SU-DHL-6 (cell line): ENCODE results near the gene SLC16A8.

Source experiments
- EZH2phosphoT487 ChIP-seq: fragments of 200-600 bp; sonication (generic), shearing (Covaris generic); conservative IDR thresholded peaks from 2 replicates; pipeline ENCODE4 v1.6.1; 2018; ENCODE audit warnings: mild to moderate bottlenecking, antibody characterized with exemption, low read length, moderate library complexity, mixed read lengths
- TF ChIP-seq, protein P1 (sequence below): fragments of 200-600 bp; sonication (generic); IDR thresholded peaks from one replicate; pipeline ENCODE4 v1.5.1; 2017; ENCODE audit warnings: antibody characterized with exemption, mild to moderate bottlenecking, low read length, moderate library complexity; ENCODE audit not compliant: insufficient read depth, poor library complexity, severe bottlenecking

DNA sequence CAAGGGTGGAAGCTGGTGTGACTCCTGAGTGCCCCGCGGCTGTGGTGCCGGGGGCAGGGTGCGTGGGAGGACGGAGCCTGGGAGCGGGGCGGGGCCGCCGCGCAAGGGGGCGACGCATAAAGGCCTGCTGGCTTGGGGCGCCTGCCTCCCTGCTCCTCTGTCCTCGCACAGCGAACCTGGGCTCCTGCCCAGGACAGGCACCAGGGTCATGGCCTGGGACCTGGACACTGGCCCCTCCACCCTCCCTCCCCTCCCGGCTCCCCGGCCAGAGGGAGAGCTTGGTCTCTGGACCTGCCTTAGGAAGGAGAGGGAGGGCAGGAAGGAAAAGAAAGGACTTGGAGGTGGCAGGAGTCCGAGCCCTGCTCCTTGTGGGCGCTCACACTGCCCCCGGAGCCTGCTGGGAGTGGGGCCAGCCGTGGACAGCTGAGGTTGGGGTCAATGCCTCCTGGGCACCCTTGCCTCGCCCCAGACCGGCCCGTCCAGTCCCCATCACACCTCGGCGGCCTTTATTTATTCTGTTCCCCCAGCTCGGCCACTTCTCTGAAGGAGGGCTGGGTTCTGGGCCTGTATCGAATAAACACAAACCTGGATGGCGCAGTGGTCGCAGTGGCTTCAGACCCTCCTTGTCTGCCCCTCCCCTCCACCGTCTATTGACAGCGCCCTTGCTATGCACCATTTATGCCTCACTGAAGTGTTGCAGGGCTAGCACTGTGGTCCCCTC is 8.7 kb downstream of the SLC16A8 start:
- TF ChIP-seq, protein P1, sequence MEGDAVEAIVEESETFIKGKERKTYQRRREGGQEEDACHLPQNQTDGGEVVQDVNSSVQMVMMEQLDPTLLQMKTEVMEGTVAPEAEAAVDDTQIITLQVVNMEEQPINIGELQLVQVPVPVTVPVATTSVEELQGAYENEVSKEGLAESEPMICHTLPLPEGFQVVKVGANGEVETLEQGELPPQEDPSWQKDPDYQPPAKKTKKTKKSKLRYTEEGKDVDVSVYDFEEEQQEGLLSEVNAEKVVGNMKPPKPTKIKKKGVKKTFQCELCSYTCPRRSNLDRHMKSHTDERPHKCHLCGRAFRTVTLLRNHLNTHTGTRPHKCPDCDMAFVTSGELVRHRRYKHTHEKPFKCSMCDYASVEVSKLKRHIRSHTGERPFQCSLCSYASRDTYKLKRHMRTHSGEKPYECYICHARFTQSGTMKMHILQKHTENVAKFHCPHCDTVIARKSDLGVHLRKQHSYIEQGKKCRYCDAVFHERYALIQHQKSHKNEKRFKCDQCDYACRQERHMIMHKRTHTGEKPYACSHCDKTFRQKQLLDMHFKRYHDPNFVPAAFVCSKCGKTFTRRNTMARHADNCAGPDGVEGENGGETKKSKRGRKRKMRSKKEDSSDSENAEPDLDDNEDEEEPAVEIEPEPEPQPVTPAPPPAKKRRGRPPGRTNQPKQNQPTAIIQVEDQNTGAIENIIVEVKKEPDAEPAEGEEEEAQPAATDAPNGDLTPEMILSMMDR, result no peak
- no peak for TF ChIP-seq EZH2phosphoT487
